Renal cortex interstitium (tissue), 15 donors: ENCODE results near the gene ISCA1. TPM values are rescaled to one million over a fixed set of nuclear protein-coding genes. Genes with fewer than 3 reads are reported as not detected.
A peak's percentile ranks its signal among the peaks of the same experiment; 100 is the strongest.
"Not testable (repeated sequence)": the region's sequence is repeated elsewhere in the genome, so short reads cannot be mapped to it uniquely, and the experiment has no call there.

Experiments used
- DNase-seq, 11 donors: peaks; one replicate each; pipeline ENCODE4 v3.0.0-alpha.2; 2013; ENCODE audit warnings: low read depth in 9 of 11, low spot score in 4 of 11; ENCODE audit errors: extremely low read depth in 1 of 11
- long read RNA-seq, 16 experiments: transcript quantifications; one replicate each; lab custom pipeline, GENCODE V29; 2026
- polyA plus RNA-seq, 3 donors: library from polyadenylated mRNA; unstranded; fragments of 120-200 nt; gene quantifications; one replicate each; pipeline ENCODE4 v1.2.1, GENCODE V29; 2013; ENCODE audit not compliant: insufficient read length in 3 of 3

ISCA1 gene
- 10 to 100 TPM; 51.0 to 61.6 (median 56.3) TPM for polyA plus RNA-seq
- long read RNA-seq, donor 1, transcript ISCA1-203 (4 exons, 1,958 nt): major isoform, 7 of 7 reads
- long read RNA-seq, donor 1, partial matches to known transcripts: 0 of 7 reads
- long read RNA-seq, donor 1, other reads (novel, unspliced or antisense): 0 of 7 reads
- long read RNA-seq, donor 2, transcript ISCA1-203 (4 exons, 1,958 nt): major isoform, 16 of 17 reads
- long read RNA-seq, donor 2, partial matches to known transcripts: 0 of 17 reads
- long read RNA-seq, donor 2, other reads (novel, unspliced or antisense): 0 of 17 reads
- long read RNA-seq, donor 3, transcript ISCA1-203 (4 exons, 1,958 nt): major isoform, 24 of 27 reads
- long read RNA-seq, donor 3, partial matches to known transcripts: 0 of 27 reads
- long read RNA-seq, donor 3, other reads (novel, unspliced or antisense): 0 of 27 reads
- long read RNA-seq, donor 4, transcript ISCA1-203 (4 exons, 1,958 nt): major isoform, 16 of 21 reads
- long read RNA-seq, donor 4, partial matches to known transcripts: 5 of 21 reads
- long read RNA-seq, donor 4, other reads (novel, unspliced or antisense): 0 of 21 reads
- long read RNA-seq, donor 5: 0 reads
- long read RNA-seq, donor 6, transcript ISCA1-203 (4 exons, 1,958 nt): major isoform, 9 of 12 reads
- long read RNA-seq, donor 6, partial matches to known transcripts: 0 of 12 reads
- long read RNA-seq, donor 6, other reads (novel, unspliced or antisense): 0 of 12 reads
- long read RNA-seq, donor 7, transcript ISCA1-203 (4 exons, 1,958 nt): major isoform, 18 of 21 reads
- long read RNA-seq, donor 7, partial matches to known transcripts: 0 of 21 reads
- long read RNA-seq, donor 7, other reads (novel, unspliced or antisense): 0 of 21 reads
- long read RNA-seq, donor 8, transcript ISCA1-201 (4 exons, 813 nt): minor isoform, 5 of 31 reads
- long read RNA-seq, donor 8, transcript ISCA1-203 (4 exons, 1,958 nt): major isoform, 26 of 31 reads
- long read RNA-seq, donor 8, partial matches to known transcripts: 0 of 31 reads
- long read RNA-seq, donor 8, other reads (novel, unspliced or antisense): 0 of 31 reads
- long read RNA-seq, donor 9, transcript ISCA1-203 (4 exons, 1,958 nt): major isoform, 15 of 20 reads
- long read RNA-seq, donor 9, transcript ISCA1-201 (4 exons, 813 nt): minor isoform, 5 of 20 reads
- long read RNA-seq, donor 9, partial matches to known transcripts: 0 of 20 reads
- long read RNA-seq, donor 9, other reads (novel, unspliced or antisense): 0 of 20 reads
- long read RNA-seq, donor 10, transcript ISCA1-203 (4 exons, 1,958 nt): major isoform, 15 of 16 reads
- long read RNA-seq, donor 10, partial matches to known transcripts: 0 of 16 reads
- long read RNA-seq, donor 10, other reads (novel, unspliced or antisense): 0 of 16 reads
- long read RNA-seq, donor 11, transcript ISCA1-203 (4 exons, 1,958 nt): major isoform, 9 of 11 reads
- long read RNA-seq, donor 11, partial matches to known transcripts: 0 of 11 reads
- long read RNA-seq, donor 11, other reads (novel, unspliced or antisense): 0 of 11 reads
- long read RNA-seq, donor 12, transcript ISCA1-203 (4 exons, 1,958 nt): major isoform, 5 of 5 reads
- long read RNA-seq, donor 12, partial matches to known transcripts: 0 of 5 reads
- long read RNA-seq, donor 12, other reads (novel, unspliced or antisense): 0 of 5 reads
- long read RNA-seq, donor 13: 0 reads
- long read RNA-seq, donor 14, transcript ISCA1-203 (4 exons, 1,958 nt): major isoform, 22 of 23 reads
- long read RNA-seq, donor 14, partial matches to known transcripts: 0 of 23 reads
- long read RNA-seq, donor 14, other reads (novel, unspliced or antisense): 0 of 23 reads
- long read RNA-seq, donor 15, partial matches to known transcripts: 0 of 6 reads
- long read RNA-seq, donor 15, other reads (novel, unspliced or antisense): 0 of 6 reads
- long read RNA-seq, donor 16, transcript ISCA1-203 (4 exons, 1,958 nt): major isoform, 32 of 34 reads
- long read RNA-seq, donor 16, partial matches to known transcripts: 0 of 34 reads
- long read RNA-seq, donor 16, other reads (novel, unspliced or antisense): 0 of 34 reads

- DNase-seq: peak; percentile 78 to 95 (median 91)
Measured at GRCh38 chr9:86282077-86282978, at the start of gene ISCA1. Gene ISCA1 (minus strand): TSS chr9:86282538. CDS start chr9:86282458, 80 bp downstream.

GRCh38 chr9:86330186-86330585, 47.8 kb upstream of the ISCA1 start:
- no peak for DNase-seq

- no peak for DNase-seq
Measured at GRCh38 chr9:86329649-86330048, 47.3 kb upstream of the ISCA1 start.

GRCh38 chr9:86328156-86328555, 45.8 kb upstream of the ISCA1 start:
- no peak for DNase-seq

- no peak for DNase-seq
Measured at GRCh38 chr9:86326536-86326935, 44.2 kb upstream of the ISCA1 start.

GRCh38 chr9:86324901-86325300, 42.6 kb upstream of the ISCA1 start:
- no peak for DNase-seq

GRCh38 chr9:86324308-86324707, 42.0 kb upstream of the ISCA1 start:
- no peak for DNase-seq

GRCh38 chr9:86322973-86323644, 40.8 kb upstream of the ISCA1 start:
- DNase-seq: no peak

- DNase-seq: no peak
Measured at GRCh38 chr9:86321373-86321772, 39.0 kb upstream of the ISCA1 start.

GRCh38 chr9:86318187-86318586, 35.8 kb upstream of the ISCA1 start:
- no peak for DNase-seq

GRCh38 chr9:86315078-86315477, 32.7 kb upstream of the ISCA1 start:
- no peak for DNase-seq

GRCh38 chr9:86312959-86313358, 30.6 kb upstream of the ISCA1 start:
- DNase-seq: not testable (repeated sequence)

- no peak for DNase-seq
Measured at GRCh38 chr9:86308687-86309086, 26.3 kb upstream of the ISCA1 start.

GRCh38 chr9:86304236-86304730, 21.9 kb upstream of the ISCA1 start:
- DNase-seq: peak in 1 of 11 donors; percentile 9

GRCh38 chr9:86303316-86303975, 21.1 kb upstream of the ISCA1 start:
- DNase-seq: no peak
